CD8-positive, alpha-beta memory T cell (primary cell): Measurements from ENCODE around the gene CDC14B. TPM values are rescaled to one million over a fixed set of nuclear protein-coding genes. Genes with fewer than 3 reads are reported as not detected.

Experiments used
- CTCF ChIA-PET: fragments of 350-600 bp; sonication (Branson Sonifier 250); formaldehyde crosslinking; loops from one replicate; lab custom pipeline; 2021; ENCODE audit warnings: antibody characterized with exemption; lab: Charles Lee
- POLR2A ChIA-PET: fragments of 350-600 bp; sonication (Branson Sonifier 250); formaldehyde crosslinking; loops from one replicate; lab custom pipeline; 2021; ENCODE audit warnings: antibody characterized with exemption; lab: Charles Lee
- DNase-seq, 5 donors: peaks; one replicate each; pipeline versions ENCODE4 v3.0.0 to v3.0.0-alpha.2; 2020 to 2022; ENCODE audit warnings: mixed read lengths in 1 of 5
- H3K27ac ChIP-seq: one replicate; pipeline ENCODE4 v1.7.0; 2013; ENCODE audit warnings: low read depth, mild to moderate bottlenecking, low read length, moderate library complexity
- H3K27me3 ChIP-seq: 2 replicates; pipeline ENCODE4 v1.7.0; 2013; ENCODE audit warnings: low read length, mild to moderate bottlenecking; ENCODE audit not compliant: insufficient read depth, poor library complexity, severe bottlenecking
- H3K36me3 ChIP-seq: 2 replicates; pipeline ENCODE4 v1.7.0; 2013; ENCODE audit warnings: mild to moderate bottlenecking, low read length, moderate library complexity; ENCODE audit not compliant: insufficient read depth
- H3K4me1 ChIP-seq: 2 replicates; pipeline ENCODE4 v1.7.0; 2013; ENCODE audit warnings: mild to moderate bottlenecking, low read length, moderate library complexity; ENCODE audit not compliant: insufficient read depth
- H3K4me3 ChIP-seq: 2 replicates; pipeline ENCODE4 v1.7.0; 2013; ENCODE audit warnings: mild to moderate bottlenecking, low read length
- H3K9me3 ChIP-seq: 2 replicates; pipeline ENCODE4 v1.7.0; 2013; ENCODE audit warnings: mild to moderate bottlenecking, low read length
- H3K27ac Mint-ChIP-seq, 8 donors: one replicate each; pipeline ENCODE4 v1.8.0; 2020 to 2021; ENCODE audit warnings: mixed read lengths in 8 of 8, mild to moderate bottlenecking in 6 of 8, inconsistent platforms in 3 of 8, moderate library complexity in 3 of 8
- H3K27me3 Mint-ChIP-seq, 2 donors: one replicate each; pipeline ENCODE4 v1.8.0; 2020 to 2021; ENCODE audit warnings: mixed read lengths in 2 of 2, mild to moderate bottlenecking in 1 of 2, moderate library complexity in 1 of 2
- H3K36me3 Mint-ChIP-seq, 3 donors: one replicate each; pipeline ENCODE4 v1.8.0; 2020 to 2021; ENCODE audit warnings: mixed read lengths in 3 of 3, inconsistent platforms in 1 of 3, mild to moderate bottlenecking in 1 of 3
- H3K4me1 Mint-ChIP-seq, 3 donors: one replicate each; pipeline ENCODE4 v1.8.0; 2020 to 2021; ENCODE audit warnings: mixed read lengths in 3 of 3, inconsistent platforms in 1 of 3, mild to moderate bottlenecking in 1 of 3
- H3K4me3 Mint-ChIP-seq, 7 donors: one replicate each; pipeline ENCODE4 v1.8.0; 2020 to 2021; ENCODE audit warnings: mixed read lengths in 7 of 7, mild to moderate bottlenecking in 6 of 7, moderate library complexity in 4 of 7, inconsistent platforms in 2 of 7
- H3K9me3 Mint-ChIP-seq, 5 donors: one replicate each; pipeline ENCODE4 v1.8.0; 2020 to 2022; ENCODE audit warnings: mixed read lengths in 5 of 5, mild to moderate bottlenecking in 3 of 5, moderate library complexity in 2 of 5, inconsistent platforms in 1 of 5
- polyA plus RNA-seq: library from polyadenylated mRNA; unstranded; fragments of 300-500 nt; fragmentation: Illumina TruSeq; gene quantifications from one replicate; pipeline ENCODE4 v1.2.3, GENCODE V29; 2021
- total RNA-seq, 2 experiments: library from RNA; stranded (reverse); gene quantifications; one replicate each; pipeline ENCODE4 v1.2.3, GENCODE V29; 2021

Gene CDC14B
- total and polyA plus RNA-seq, 3 experiments from 2014 or later: 4.6 to 8.2 (median 6.3) TPM

GRCh38 chr9:96660692-96661248 is 41.1 kb upstream of the CDC14B start:
- Histone ChIP-seq H3K4me1 (peaks cover 7% of the 10 kb centered on the region), H3K27me3 (no peaks in the 10 kb centered on the region), H3K9me3 (no peaks in the 10 kb centered on the region), H3K36me3 (no peaks in the 10 kb centered on the region), H3K27ac (no peak overlapping the region), H3K4me3 (no peak overlapping the region)
- no peaks in the 10 kb centered on the region for H3K36me3 Mint-ChIP-seq
- DNase-seq: no peak
- H3K27me3 Mint-ChIP-seq: peaks cover 5 to 18% of the 10 kb centered on the region in 2 donors
- no peak overlapping the region for H3K27ac Mint-ChIP-seq
- H3K4me3 Mint-ChIP-seq: no peak overlapping the region
- POLR2A ChIA-PET: no interaction called here
- H3K9me3 Mint-ChIP-seq: no peaks in the 10 kb centered on the region
- H3K4me1 Mint-ChIP-seq: peaks cover 7 to 10% (median 10%) of the 10 kb centered on the region in 3 donors
- CTCF ChIA-PET: no interaction called here

- H3K27me3 ChIP-seq: no peaks in the 10 kb centered on the region
- ChIA-PET POLR2A (interaction anchor here (0.6 to 1.5 kb wide), 4 partner anchors 88 to 328 kb away, joined by 3 to 7 read pairs (median 4); partner anchors contain the start of gene ZNF367), CTCF (interaction anchor here (3.1 kb wide), 1 partner anchor 89 kb away, joined by 10 read pairs; no protein-coding TSS in a partner anchor)
- H3K36me3 ChIP-seq: no peaks in the 10 kb centered on the region
- Mint-ChIP-seq H3K4me3 (peak within 1 kb of the TSS; percentile 93 to 98 (median 96)), H3K4me1 (peaks cover 21 to 30% (median 30%) of the 10 kb centered on the region in 3 donors), H3K9me3 (no peaks in the 10 kb centered on the region), H3K27me3 (peaks cover 0 to 2% of the 10 kb centered on the region in 2 donors), H3K27ac (peak within 1 kb of the TSS; percentile 97 to 99 (median 98)), H3K36me3 (peaks cover 0 to 21% (median 2%) of the 10 kb centered on the region in 3 donors)
- DNase-seq: peak; percentile 71 to 88 (median 78)
- H3K27ac ChIP-seq: peak within 1 kb of the TSS; percentile 85
- peaks cover 8% of the 10 kb centered on the region for H3K4me1 ChIP-seq
- peak within 1 kb of the TSS; percentile 61 for H3K4me3 ChIP-seq
- H3K9me3 ChIP-seq: no peaks in the 10 kb centered on the region
Measured at GRCh38 chr9:96655198-96655851, 35.7 kb upstream of the CDC14B start, which contains the start of gene PRXL2C. TSS of gene PRXL2C (minus strand) at chr9:96655317. CDS start at chr9:96655281, 36 bp downstream.

GRCh38 chr9:96654450-96655197 is 35.0 kb upstream of the CDC14B start:
- H3K4me3 Mint-ChIP-seq: peak overlapping the region; percentile 92 to 98 (median 95)
- Histone ChIP-seq H3K4me3 (peak overlapping the region; percentile 61), H3K36me3 (peaks cover 4% of the 10 kb centered on the region), H3K9me3 (no peaks in the 10 kb centered on the region), H3K27ac (peak overlapping the region; percentile 85), H3K4me1 (peaks cover 8% of the 10 kb centered on the region), H3K27me3 (no peaks in the 10 kb centered on the region)
- ChIA-PET CTCF (interaction anchor here (0.7 to 3.1 kb wide), 2 partner anchors 12 to 88 kb away, joined by 3 to 10 read pairs; no protein-coding TSS in a partner anchor), POLR2A (interaction anchor here (1.5 kb wide), 1 partner anchor 88 kb away, joined by 7 read pairs; no protein-coding TSS in a partner anchor)
- peak; percentile 74 to 91 (median 88) for DNase-seq
- H3K27ac Mint-ChIP-seq: peak overlapping the region; percentile 94 to 99 (median 98)
- H3K9me3 Mint-ChIP-seq: no peaks in the 10 kb centered on the region
- H3K27me3 Mint-ChIP-seq: peaks cover 0 to 2% of the 10 kb centered on the region in 2 donors
- H3K4me1 Mint-ChIP-seq: peaks cover 21 to 30% (median 30%) of the 10 kb centered on the region in 3 donors
- peaks cover 0 to 28% (median 8%) of the 10 kb centered on the region in 3 donors for H3K36me3 Mint-ChIP-seq

GRCh38 chr9:96651626-96652025 is 32.0 kb upstream of the CDC14B start:
- peak in 1 of 5 donors; percentile 20 for DNase-seq
- POLR2A ChIA-PET: no interaction called here
- peaks cover 5% of the 10 kb centered on the region for H3K36me3 ChIP-seq

GRCh38 chr9:96649620-96650324 is 30.1 kb upstream of the CDC14B start:
- POLR2A ChIA-PET: no interaction called here

More at GRCh38 chr9:96651626-96652025, 32.0 kb upstream of the CDC14B start:
- no peaks in the 10 kb centered on the region for H3K9me3 Mint-ChIP-seq
- Histone ChIP-seq H3K27ac (no peak overlapping the region), H3K9me3 (no peaks in the 10 kb centered on the region), H3K27me3 (no peaks in the 10 kb centered on the region), H3K4me1 (peaks cover 8% of the 10 kb centered on the region), H3K4me3 (no peak overlapping the region)
- peaks cover 6 to 50% (median 15%) of the 10 kb centered on the region in 3 donors for H3K36me3 Mint-ChIP-seq
- peaks cover 0 to 2% of the 10 kb centered on the region in 2 donors for H3K27me3 Mint-ChIP-seq
- CTCF ChIA-PET: no interaction called here
- H3K4me1 Mint-ChIP-seq: peaks cover 17 to 25% (median 25%) of the 10 kb centered on the region in 3 donors
- peak overlapping the region; percentile 32 to 98 (median 82) for H3K27ac Mint-ChIP-seq
- peak overlapping the region in 1 of 7 donors; percentile 54 for H3K4me3 Mint-ChIP-seq

GRCh38 chr9:96646081-96646991 is 26.7 kb upstream of the CDC14B start:
- Mint-ChIP-seq H3K9me3 (no peaks in the 10 kb centered on the region), H3K4me3 (no peak overlapping the region), H3K27me3 (no peaks in the 10 kb centered on the region), H3K36me3 (peaks cover 9 to 69% (median 23%) of the 10 kb centered on the region in 3 donors), H3K4me1 (no peaks in the 10 kb centered on the region), H3K27ac (peak overlapping the region in 2 of 8 donors; percentile 21 to 56)
- POLR2A ChIA-PET: no interaction called here
- Histone ChIP-seq H3K27ac (no peak overlapping the region), H3K9me3 (no peaks in the 10 kb centered on the region), H3K27me3 (no peaks in the 10 kb centered on the region), H3K4me3 (no peak overlapping the region), H3K4me1 (no peaks in the 10 kb centered on the region), H3K36me3 (peaks cover 7% of the 10 kb centered on the region)
- CTCF ChIA-PET: no interaction called here
- no peak for DNase-seq

More at GRCh38 chr9:96649620-96650324, 30.1 kb upstream of the CDC14B start:
- CTCF ChIA-PET: no interaction called here
- H3K36me3 Mint-ChIP-seq: peaks cover 9 to 62% (median 25%) of the 10 kb centered on the region in 3 donors
- no peaks in the 10 kb centered on the region for H3K9me3 Mint-ChIP-seq
- peaks cover 5% of the 10 kb centered on the region for H3K36me3 ChIP-seq
- H3K27me3 Mint-ChIP-seq: peaks cover 0 to 2% of the 10 kb centered on the region in 2 donors
- no peaks in the 10 kb centered on the region for H3K27me3 ChIP-seq
- peaks cover 8 to 14% (median 14%) of the 10 kb centered on the region in 3 donors for H3K4me1 Mint-ChIP-seq
- H3K4me3 Mint-ChIP-seq: no peak overlapping the region
- H3K4me1 ChIP-seq: no peaks in the 10 kb centered on the region
- H3K27ac ChIP-seq: no peak overlapping the region
- no peaks in the 10 kb centered on the region for H3K9me3 ChIP-seq
- peak overlapping the region in 4 of 8 donors; percentile 32 to 79 (median 62) for H3K27ac Mint-ChIP-seq
- H3K4me3 ChIP-seq: no peak overlapping the region
- no peak for DNase-seq
